GM12878 (cell line): Measurements from ENCODE around the gene UBE2L5. TPM values are rescaled to one million over a fixed set of nuclear protein-coding genes. Genes with fewer than 3 reads are reported as not detected.
A peak's percentile ranks its signal among the peaks of the same experiment; 100 is the strongest.

ENCODE experiments used
- ATF7 ChIP-seq: fragments of 450-650 bp; IDR thresholded peaks from 2 replicates; pipeline ENCODE4 v1.6.1; 2016; ENCODE audit warnings: low read depth, mild to moderate bottlenecking
- BRCA1 ChIP-seq: IDR thresholded peaks from 2 replicates; pipeline ENCODE4 v1.6.1; 2011; ENCODE audit warnings: low read depth, low read length, improper control_type of control experiment
- CREM ChIP-seq: IDR thresholded peaks from 2 replicates; pipeline ENCODE4 v1.6.1; 2014; ENCODE audit warnings: antibody characterized with exemption, low read depth
- HDAC6 ChIP-seq: fragments of 200-600 bp; sonication (generic); IDR thresholded peaks from one replicate; pipeline ENCODE4 v1.8.0; 2017; ENCODE audit warnings: antibody characterized with exemption; ENCODE audit not compliant: unreplicated experiment
- IKZF1 ChIP-seq: fragments of 450-650 bp; conservative IDR thresholded peaks from 2 replicates; pipeline ENCODE4 v1.6.1; 2017; ENCODE audit warnings: antibody characterized with exemption, mild to moderate bottlenecking
- NR2F1 ChIP-seq: fragments of 450-650 bp; conservative IDR thresholded peaks from 2 replicates; pipeline ENCODE4 v1.6.1; 2017; ENCODE audit warnings: mild to moderate bottlenecking
- PKNOX1 ChIP-seq: fragments of 450-650 bp; IDR thresholded peaks from 2 replicates; pipeline ENCODE4 v1.6.1; 2016; ENCODE audit warnings: mild to moderate bottlenecking
- POLR2AphosphoS2 ChIP-seq: IDR thresholded peaks from 2 replicates; pipeline ENCODE4 v1.6.1; 2011; ENCODE audit warnings: low read depth, mild to moderate bottlenecking, low read length, improper control_type of control experiment, moderate library complexity
- POLR2AphosphoS5 ChIP-seq: IDR thresholded peaks from 2 replicates; pipeline ENCODE4 v1.6.1; 2011; ENCODE audit warnings: mild to moderate bottlenecking, low read length, inconsistent platforms
- POU2F2 ChIP-seq: IDR thresholded peaks from 3 replicates; pipeline ENCODE4 v1.6.1; 2011; ENCODE audit warnings: low read depth, mild to moderate bottlenecking, low read length, borderline replicate concordance
- RELB ChIP-seq: fragments of 450-650 bp; IDR thresholded peaks from 2 replicates; pipeline ENCODE4 v1.6.1; 2017; ENCODE audit warnings: low read depth, mild to moderate bottlenecking, moderate library complexity
- SIX5 ChIP-seq: IDR thresholded peaks from 2 replicates; pipeline ENCODE4 v1.6.1; 2011; ENCODE audit warnings: mild to moderate bottlenecking, low read depth, low read length, moderate library complexity; ENCODE audit not compliant: severe bottlenecking
- SKIL ChIP-seq: fragments of 450-650 bp; IDR thresholded peaks from 2 replicates; pipeline ENCODE4 v1.6.1; 2017; ENCODE audit warnings: mild to moderate bottlenecking, low read depth, inconsistent platforms; ENCODE audit not compliant: poor library complexity, severe bottlenecking
- SPI1 ChIP-seq: IDR thresholded peaks from 2 replicates; pipeline ENCODE4 v1.6.1; 2011; ENCODE audit warnings: low read depth, mild to moderate bottlenecking, low read length, moderate library complexity, borderline replicate concordance; ENCODE audit not compliant: insufficient read depth
- ZNF384 ChIP-seq: IDR thresholded peaks from 2 replicates; pipeline ENCODE4 v1.6.1; 2012; ENCODE audit warnings: low read depth, mild to moderate bottlenecking, low read length, improper control_type of control experiment, borderline replicate concordance
- polyA plus RNA-seq, 11 experiments: library from polyadenylated mRNA; depleted of rRNA in 4 of 11; unstranded in 6 of 11; stranded (reverse) in 5 of 11; fragments of >200 nt; fragmentation: Nextera tagmentation in 4 of 11; fragmentation: Illumina TruSeq in 1 of 11; extraction: Ambion mirVana in 4 of 11; extraction: Trizol in 1 of 11; gene quantifications; 1 replicate in 1 of 11; 2 replicates in 10 of 11; pipeline versions ENCODE4 v1.2.1 to v1.2.3, GENCODE V29; 2011 to 2016; ENCODE audit warnings: inconsistent platforms in 2 of 11, missing spikeins in 2 of 11, low read depth in 1 of 11
- total RNA-seq, 4 experiments: library from RNA; depleted of rRNA in 3 of 4; stranded (reverse); fragments of >200 nt in 3 of 4; fragmentation: Illumina TruSeq in 1 of 4; extraction: Trizol in 1 of 4; gene quantifications; 2 replicates each; pipeline versions ENCODE4 v1.2.1 to v1.2.3, GENCODE V29; 2013 to 2021

The UBE2L5 gene
- total and polyA plus RNA-seq, 10 of the 15 experiments (the other 5 are each of a cell fraction or from before 2014, with no cell fraction given): 0.03 to 1.1 (median 0.19) TPM; not detected in 2

- TF ChIP-seq SKIL (peak; percentile 45), PKNOX1 (peak; percentile 44; the same call in 1 of the 2 replicates), POLR2AphosphoS5 (no peak), POU2F2 (peak; percentile 63; the same call in 1 of the 3 replicates), NR2F1 (no peak), SIX5 (no peak), ATF7 (peak; percentile 74), SPI1 (peak; percentile 12; the same call in 1 of the 2 replicates), RELB (peak; percentile 39; the same call in 1 of the 2 replicates), BRCA1 (no peak), IKZF1 (peak; percentile 24; the same call in 1 of the 2 replicates), POLR2AphosphoS2 (no peak), CREM (no peak), ZNF384 (peak; percentile 62; the same call in 1 of the 2 replicates), HDAC6 (no peak)
Observed at GRCh38 chr13:30396434-30397075, 25.7 kb upstream of the UBE2L5 start (continued).
